Upper lobe of left lung (tissue), 4 donors: ENCODE data around the gene PRKAB2.

Experiments
- EP300 ChIP-seq, 4 donors: sonication (generic); formaldehyde crosslinking; IDR thresholded peaks; one replicate each; pipeline ENCODE4 v1.5.1; 2017; ENCODE audit warnings: antibody characterized with exemption in 4 of 4, control low read depth in 2 of 4
- POLR2A ChIP-seq, 4 donors: fragments of 450-650 bp; IDR thresholded peaks; one replicate each; pipeline ENCODE4 v1.5.1; 2016 to 2017; ENCODE audit warnings: antibody characterized with exemption in 4 of 4, mild to moderate bottlenecking in 2 of 4
- TF ChIP-seq, protein P1 (sequence below), 6 experiments: fragments of 450-650 bp in 4 of 6; fragments of 200-600 bp in 2 of 6; sonication (generic) in 2 of 6; IDR thresholded peaks; one replicate each; pipeline ENCODE4 v1.5.1; 2016 to 2019; ENCODE audit warnings: antibody characterized with exemption in 6 of 6

DNA sequence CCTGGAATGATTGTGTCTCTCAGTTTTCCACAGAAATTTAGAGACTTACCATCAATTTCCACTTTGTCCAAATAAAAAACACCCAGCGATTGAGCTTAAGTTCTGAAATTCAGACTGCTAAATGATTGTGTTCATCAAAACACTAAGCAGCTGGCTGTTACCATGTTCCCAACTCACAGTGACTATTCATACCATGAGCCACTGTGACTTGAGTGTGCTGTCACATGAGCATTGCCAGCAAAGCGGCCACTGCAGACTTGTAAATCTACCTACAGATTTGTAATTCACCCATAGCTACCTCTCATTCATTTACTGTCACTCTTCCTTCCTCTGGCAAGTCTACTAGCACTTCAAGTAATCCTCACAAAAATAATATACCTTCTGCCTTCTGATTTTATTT lies 17.2 kb upstream of the PRKAB2 start:
- TF ChIP-seq, protein P1, sequence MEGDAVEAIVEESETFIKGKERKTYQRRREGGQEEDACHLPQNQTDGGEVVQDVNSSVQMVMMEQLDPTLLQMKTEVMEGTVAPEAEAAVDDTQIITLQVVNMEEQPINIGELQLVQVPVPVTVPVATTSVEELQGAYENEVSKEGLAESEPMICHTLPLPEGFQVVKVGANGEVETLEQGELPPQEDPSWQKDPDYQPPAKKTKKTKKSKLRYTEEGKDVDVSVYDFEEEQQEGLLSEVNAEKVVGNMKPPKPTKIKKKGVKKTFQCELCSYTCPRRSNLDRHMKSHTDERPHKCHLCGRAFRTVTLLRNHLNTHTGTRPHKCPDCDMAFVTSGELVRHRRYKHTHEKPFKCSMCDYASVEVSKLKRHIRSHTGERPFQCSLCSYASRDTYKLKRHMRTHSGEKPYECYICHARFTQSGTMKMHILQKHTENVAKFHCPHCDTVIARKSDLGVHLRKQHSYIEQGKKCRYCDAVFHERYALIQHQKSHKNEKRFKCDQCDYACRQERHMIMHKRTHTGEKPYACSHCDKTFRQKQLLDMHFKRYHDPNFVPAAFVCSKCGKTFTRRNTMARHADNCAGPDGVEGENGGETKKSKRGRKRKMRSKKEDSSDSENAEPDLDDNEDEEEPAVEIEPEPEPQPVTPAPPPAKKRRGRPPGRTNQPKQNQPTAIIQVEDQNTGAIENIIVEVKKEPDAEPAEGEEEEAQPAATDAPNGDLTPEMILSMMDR (IDR thresholded peaks at IDR 0.05), result no peak
- TF ChIP-seq POLR2A (IDR thresholded peaks at IDR 0.05) (no peak), EP300 (IDR thresholded peaks at IDR 0.05) (no peak)
